K562 (cell line): ENCODE data around the gene TMPRSS6. TPM values are rescaled to one million over a fixed set of nuclear protein-coding genes. Genes with fewer than 3 reads are reported as not detected.

Source experiments
- ATAC-seq: fragments of 200-7000 bp; cut with Tn5 transposase; 3 replicates; pipeline ENCODE4 v1.9.1; 2020; ENCODE audit warnings: moderate library complexity
- BruUV-seq: library from RNA; stranded (reverse); fragments of 400-500 nt; replicated peaks from 2 replicates; lab custom pipeline; 2021; lab: Mats Ljungman, UMichigan
- CTCF ChIA-PET: fragments of 300-600 bp; formaldehyde crosslinking; extraction: SDS; loops from one replicate; lab custom pipeline; 2021; ENCODE audit warnings: low intra/inter-chr PET ratio; lab: Yijun Ruan, JAX
- POLR2A ChIA-PET: fragments of 300-600, 350-650 bp; sonication (Branson Sonifier 250); formaldehyde crosslinking; extraction: SDS; loops from one replicate; lab custom pipeline; 2021; ENCODE audit warnings: antibody characterized with exemption, inconsistent platforms; lab: Yijun Ruan, JAX
- DNase-seq, 4 experiments: peaks; one replicate each; pipeline versions ENCODE4 v3.0.0 to v3.0.0-alpha.2; 2011 to 2018; ENCODE audit warnings: low spot score in 3 of 4, mixed read lengths in 3 of 4; ENCODE audit errors: extremely low read depth in 1 of 4
- FAIRE-seq: peaks from 2 replicates; lab custom pipeline; 2011; peaks lifted over from hg19 to GRCh38; lab: Jason Lieb, UNC
- H2AFZ ChIP-seq: 2 replicates; pipeline ENCODE4 v1.6.0; 2011; ENCODE audit warnings: low read depth, low read length, control low read depth, inconsistent platforms
- H3K27ac ChIP-seq: fragments of 200-600 bp; 3 replicates; pipeline ENCODE4 v1.8.0; 2011; ENCODE audit warnings: low read depth, mild to moderate bottlenecking, control low read depth, inconsistent platforms, low read length, moderate library complexity, mixed read lengths; ENCODE audit errors: extremely low read depth
- H3K27me3 ChIP-seq, 2 experiments: fragments of 300-600 bp in 1 of 2; 2 replicates in 1 of 2; 3 replicates in 1 of 2; pipeline versions ENCODE4 v1.6.0 to v1.8.0; 2011; ENCODE audit warnings: inconsistent platforms in 2 of 2, low read length in 2 of 2, mild to moderate bottlenecking in 1 of 2, mixed read lengths in 1 of 2, moderate library complexity in 1 of 2; ENCODE audit not compliant: control insufficient read depth in 2 of 2, insufficient read depth in 2 of 2
- H3K36me3 ChIP-seq: fragments of 300-600 bp; 3 replicates; pipeline ENCODE4 v1.8.0; 2011; ENCODE audit warnings: mild to moderate bottlenecking, low read length, inconsistent platforms; ENCODE audit not compliant: control insufficient read depth, insufficient read depth
- H3K4me1 ChIP-seq, 2 experiments: fragments of 200-600 bp in 1 of 2; replicated peaks in 1 of 2; 2 replicates in 1 of 2; 3 replicates in 1 of 2; pipeline versions ENCODE4 v1.5.1 to v1.8.0; 2011; ENCODE audit warnings: inconsistent platforms in 2 of 2, low read length in 2 of 2, mild to moderate bottlenecking in 1 of 2, mixed read lengths in 1 of 2, moderate library complexity in 1 of 2; ENCODE audit not compliant: control insufficient read depth in 2 of 2, insufficient read depth in 2 of 2
- H3K4me2 ChIP-seq: 2 replicates; pipeline ENCODE4 v1.6.1; 2011; ENCODE audit warnings: low read length, control low read depth, inconsistent platforms, mixed read lengths; ENCODE audit not compliant: insufficient read depth
- H3K4me3 ChIP-seq: fragments of 200-600 bp; sonication (generic), shearing (Covaris generic); 2 replicates; pipeline ENCODE4 v1.5.1; 2016; ENCODE audit warnings: control low read depth, inconsistent platforms
- H3K79me2 ChIP-seq: fragments of 200-600 bp; 3 replicates; pipeline ENCODE4 v1.8.0; 2011; ENCODE audit warnings: low read length, inconsistent platforms; ENCODE audit not compliant: control insufficient read depth, insufficient read depth
- H3K9ac ChIP-seq, 2 experiments: 2 replicates each; pipeline versions ENCODE4 v1.6.0 to v1.6.1; 2011; ENCODE audit warnings: low read depth in 2 of 2, low read length in 2 of 2, control low read depth in 1 of 2, inconsistent platforms in 1 of 2, mild to moderate bottlenecking in 1 of 2, mixed read lengths in 1 of 2; ENCODE audit not compliant: insufficient read depth in 1 of 2
- H3K9me1 ChIP-seq: one replicate; pipeline ENCODE4 v1.6.0; 2011; ENCODE audit warnings: inconsistent platforms, mild to moderate bottlenecking, low read length, moderate library complexity; ENCODE audit not compliant: control insufficient read depth, insufficient read depth
- H3K9me3 ChIP-seq: replicated peaks from 2 replicates; pipeline ENCODE4 v1.5.1; 2011; ENCODE audit warnings: low read depth, low read length, inconsistent platforms; ENCODE audit not compliant: control insufficient read depth, insufficient read depth
- H4K20me1 ChIP-seq: replicated peaks from 2 replicates; pipeline ENCODE4 v1.6.1; 2011; ENCODE audit warnings: low read length, inconsistent platforms, mixed read lengths; ENCODE audit not compliant: control insufficient read depth, insufficient read depth
- CBFA2T3 ChIP-seq: fragments of 450-650 bp; IDR thresholded peaks from 2 replicates; pipeline ENCODE4 v1.6.1; 2017
- CBFB ChIP-seq: sonication (generic); formaldehyde crosslinking; IDR thresholded peaks from 2 replicates; pipeline ENCODE4 v1.4.0; 2020; ENCODE audit warnings: mild to moderate bottlenecking, missing genetic modification reagents
- CBX3 ChIP-seq, 2 experiments: IDR thresholded peaks; 1 replicate in 1 of 2; 2 replicates in 1 of 2; pipeline ENCODE4 v1.6.1; 2012; ENCODE audit warnings: inconsistent platforms in 2 of 2, low read length in 2 of 2, borderline replicate concordance in 1 of 2, control low read depth in 1 of 2
- CHD4 ChIP-seq: fragments of 200-600 bp; sonication (generic); IDR thresholded peaks from 3 replicates; pipeline ENCODE4 v1.6.1; 2012; ENCODE audit warnings: low read depth, mild to moderate bottlenecking, mixed read lengths, low read length, inconsistent platforms; ENCODE audit not compliant: insufficient read depth, insufficient replicate concordance, poor library complexity, severe bottlenecking
- GATAD2B ChIP-seq: fragments of 450-650 bp; IDR thresholded peaks from 2 replicates; pipeline ENCODE4 v1.6.1; 2017; ENCODE audit warnings: mild to moderate bottlenecking, borderline replicate concordance
- GTF2F1 ChIP-seq: IDR thresholded peaks from 2 replicates; pipeline ENCODE4 v1.6.1; 2011; ENCODE audit warnings: low read depth, low read length, improper control_type of control experiment
- PHF21A ChIP-seq: fragments of 450-650 bp; IDR thresholded peaks from 2 replicates; pipeline ENCODE4 v1.6.1; 2017; ENCODE audit warnings: low read depth, borderline replicate concordance
- PHTF2 ChIP-seq: fragments of 250-450 bp; sonication (Bioruptor Pico); IDR thresholded peaks from 2 replicates; pipeline ENCODE4 v1.5.0; 2021; ENCODE audit warnings: mild to moderate bottlenecking
- PTTG1 ChIP-seq: fragments of 450-650 bp; IDR thresholded peaks from 2 replicates; pipeline ENCODE4 v1.6.1; 2016; ENCODE audit warnings: low read depth, mild to moderate bottlenecking, missing genetic modification characterization, missing compliant biosample characterization
- SIN3A ChIP-seq, 2 experiments: fragments of 150-350 bp in 1 of 2; IDR thresholded peaks; 2 replicates each; pipeline ENCODE4 v1.6.1; 2011 to 2016; ENCODE audit warnings: borderline replicate concordance in 2 of 2, low read depth in 2 of 2, low read length in 2 of 2, mild to moderate bottlenecking in 2 of 2, moderate library complexity in 2 of 2; ENCODE audit not compliant: control insufficient read depth in 1 of 2
- SRSF3 ChIP-seq: fragments of 200-400 bp; formaldehyde crosslinking; IDR thresholded peaks from 2 replicates; pipeline ENCODE4 v1.6.1; 2016; ENCODE audit warnings: mild to moderate bottlenecking, low read length, moderate library complexity; ENCODE audit not compliant: insufficient read depth
- TCF3 ChIP-seq: sonication (generic); formaldehyde crosslinking; IDR thresholded peaks from 2 replicates; pipeline ENCODE4 v1.4.0; 2020; ENCODE audit warnings: mild to moderate bottlenecking, missing genetic modification reagents
- TCF7 ChIP-seq: sonication (generic); IDR thresholded peaks from 2 replicates; pipeline ENCODE4 v1.6.1; 2016; ENCODE audit warnings: antibody characterized with exemption, borderline replicate concordance
- ZNF140 ChIP-seq: fragments of 250-450 bp; sonication (Bioruptor Pico); IDR thresholded peaks from 2 replicates; pipeline ENCODE4 v1.8.0; 2021; ENCODE audit warnings: moderate library complexity, mild to moderate bottlenecking, inconsistent platforms
- ZNF41 ChIP-seq: fragments of 250-450 bp; sonication (Bioruptor Pico); conservative IDR thresholded peaks from 2 replicates; pipeline ENCODE4 v1.4.0; 2020; ENCODE audit warnings: mild to moderate bottlenecking
- ZNF695 ChIP-seq: fragments of 450-650 bp; formaldehyde crosslinking; IDR thresholded peaks from 2 replicates; pipeline ENCODE4 v1.4.0; 2020; ENCODE audit warnings: mild to moderate bottlenecking, moderate library complexity
- WGBS: fragments of 100-300 bp; shearing (Covaris generic); methylation state at CpG from one replicate; pipeline ENCODE4 v1.1.6; 2016; ENCODE audit warnings: low coverage, mixed read lengths; ENCODE audit not compliant: insufficient coverage; ENCODE audit errors: missing lambda C conversion rate; 5-methylcytosine and 5-hydroxymethylcytosine counted together
- in situ Hi-C: fragments of 300-500 bp; cut with MboI; formaldehyde crosslinking; loops from 4 replicates; pipeline ENCODE4 v1.15.0; 2018; ENCODE audit warnings: inconsistent platforms, mixed read lengths
- intact Hi-C: fragments of 100-400 bp; cut with micrococcal nuclease; formaldehyde crosslinking; loops from 2 replicates; pipeline ENCODE4 v1.14.2; 2022
- polyA plus RNA-seq, 8 experiments: library from polyadenylated mRNA; depleted of rRNA in 4 of 8; stranded (reverse) in 5 of 8; unstranded in 3 of 8; fragments of >200 nt; fragmentation: Nextera tagmentation in 2 of 8; fragmentation: Illumina TruSeq in 1 of 8; extraction: Ambion mirVana in 2 of 8; extraction: Trizol in 1 of 8; gene quantifications; 2 replicates each; pipeline versions ENCODE4 v1.2.1 to v1.2.3, GENCODE V29; 2011 to 2014; ENCODE audit warnings: inconsistent platforms in 1 of 8, missing spikeins in 1 of 8
- total RNA-seq, 7 experiments: library from RNA; depleted of rRNA in 6 of 7; stranded (reverse); fragments of >200 nt in 6 of 7; fragmentation: Illumina TruSeq in 2 of 7; extraction: Trizol in 2 of 7; gene quantifications; 2 replicates each; pipeline versions ENCODE4 v1.2.1 to v1.2.3, GENCODE V29; 2011 to 2021; ENCODE audit warnings: low replicate concordance in 1 of 7
- TF ChIP-seq, protein P1 (sequence below), 2 experiments: fragments of 450-650 bp in 1 of 2; IDR thresholded peaks; 2 replicates each; pipeline ENCODE4 v1.6.1; 2011 to 2017; ENCODE audit warnings: low read depth in 2 of 2, antibody characterized with exemption in 1 of 2, borderline replicate concordance in 1 of 2, low read length in 1 of 2, mild to moderate bottlenecking in 1 of 2, mixed read lengths in 1 of 2; ENCODE audit not compliant: control insufficient read depth in 1 of 2
- TF ChIP-seq, protein P2 (sequence below): sonication (generic); formaldehyde crosslinking; IDR thresholded peaks from 2 replicates; pipeline ENCODE4 v1.8.0; 2022; ENCODE audit warnings: mild to moderate bottlenecking, low read depth, missing genetic modification reagents

The TMPRSS6 gene
- total and polyA plus RNA-seq, 9 of the 15 experiments (the other 6 are each of a cell fraction or from before 2014, with no cell fraction given) = 0.03 TPM; not detected in 8

DNA sequence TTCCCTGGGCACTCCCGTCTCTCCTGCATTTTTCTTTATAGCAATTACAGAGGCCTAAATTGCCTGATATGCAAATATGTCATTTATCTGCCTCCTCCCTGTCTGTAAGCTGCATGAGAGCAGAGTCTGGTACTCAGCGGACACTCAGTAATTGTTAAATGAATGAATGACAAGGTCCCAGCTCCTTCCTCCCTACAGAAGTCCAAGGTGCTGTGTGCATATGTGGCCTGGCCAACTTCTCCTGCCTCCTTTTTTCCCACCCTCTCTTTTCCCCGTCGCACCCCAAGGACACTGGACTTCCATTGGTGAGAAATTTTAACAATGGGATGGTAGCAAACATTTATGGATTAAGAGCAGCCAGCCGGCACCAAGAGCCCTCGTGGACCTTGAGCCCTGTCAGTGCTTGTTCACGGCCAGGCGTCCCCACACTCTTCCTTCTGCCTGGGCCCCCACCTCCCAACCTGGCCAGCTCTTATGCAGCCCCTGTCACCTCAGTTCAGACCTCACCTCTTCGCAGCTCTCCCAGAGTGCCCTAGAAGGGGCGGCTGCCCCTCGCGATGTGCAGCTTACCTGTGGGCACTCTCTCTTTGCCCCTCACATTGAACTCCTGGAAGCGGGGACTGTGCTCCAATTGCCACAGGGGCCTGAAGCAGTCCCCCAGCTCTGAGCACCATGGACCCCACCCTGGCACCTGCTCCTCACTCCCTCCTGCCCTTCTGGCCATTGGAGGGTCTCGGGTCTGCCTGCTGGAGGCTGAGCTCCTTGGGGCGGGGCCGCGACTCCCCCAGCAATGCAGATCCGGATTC is 1.5 kb downstream of the TMPRSS6 start:
- in situ Hi-C loops (no loop called here), intact Hi-C loops (no loop called here)
- no TSS peak for BruUV-seq
- no peaks in the 10 kb centered on the region for H3K36me3 ChIP-seq
- H4K20me1 ChIP-seq = 0 out of 2 replicates have a peak, but pooled peaks cover 8% of the 10 kb centered on the region
- H3K27me3 ChIP-seq = peaks cover 8 to 53% of the 10 kb centered on the region in 2 experiments; a peak in 4 of 5 replicates
- 3% methylated on average over 14 of the region's 18 CpGs for WGBS
- H3K4me3 ChIP-seq = no peak overlapping the region
- H3K79me2 ChIP-seq = no peaks in the 10 kb centered on the region
- ATAC-seq (no peak), DNase-seq (no peak), FAIRE-seq (no peak)
- ChIA-PET POLR2A (no interaction called here), CTCF (no interaction called here)
- H3K9me1 ChIP-seq = no peaks in the 10 kb centered on the region
- no peak overlapping the region for H3K27ac ChIP-seq
- H3K4me1 ChIP-seq = no peaks in the 10 kb centered on the region
- H3K4me2 ChIP-seq = no peak overlapping the region
- H2AFZ ChIP-seq = no peak overlapping the region
- H3K9ac ChIP-seq = no peak overlapping the region
- H3K9me3 ChIP-seq = no peaks in the 10 kb centered on the region
- TF ChIP-seq ZNF41 (CRISPR knock-in tag) (no peak), ZNF695 (CRISPR knock-in tag) (no peak), TCF7 (no peak), PHF21A (no peak), CHD4 (no peak), SRSF3 (no peak), CBFA2T3 (no peak), CBX3 (IDR thresholded peaks at IDR 0.05; ENCODE audit: borderline replicate concordance in 1 of 2, low read length in 2 of 2) (no peak), PTTG1 (tag) (no peak), CBFB (no peak), TCF3 (CRISPR knock-in tag) (no peak), SIN3A (IDR thresholded peaks at IDR 0.05; ENCODE audit: borderline replicate concordance in 2 of 2, control insufficient read depth in 1 of 2, low read depth in 2 of 2, low read length in 2 of 2) (no peak), ZNF140 (CRISPR knock-in tag) (no peak), GTF2F1 (no peak), GATAD2B (no peak), PHTF2 (CRISPR knock-in tag) (no peak)
- TF ChIP-seq, protein P1, sequence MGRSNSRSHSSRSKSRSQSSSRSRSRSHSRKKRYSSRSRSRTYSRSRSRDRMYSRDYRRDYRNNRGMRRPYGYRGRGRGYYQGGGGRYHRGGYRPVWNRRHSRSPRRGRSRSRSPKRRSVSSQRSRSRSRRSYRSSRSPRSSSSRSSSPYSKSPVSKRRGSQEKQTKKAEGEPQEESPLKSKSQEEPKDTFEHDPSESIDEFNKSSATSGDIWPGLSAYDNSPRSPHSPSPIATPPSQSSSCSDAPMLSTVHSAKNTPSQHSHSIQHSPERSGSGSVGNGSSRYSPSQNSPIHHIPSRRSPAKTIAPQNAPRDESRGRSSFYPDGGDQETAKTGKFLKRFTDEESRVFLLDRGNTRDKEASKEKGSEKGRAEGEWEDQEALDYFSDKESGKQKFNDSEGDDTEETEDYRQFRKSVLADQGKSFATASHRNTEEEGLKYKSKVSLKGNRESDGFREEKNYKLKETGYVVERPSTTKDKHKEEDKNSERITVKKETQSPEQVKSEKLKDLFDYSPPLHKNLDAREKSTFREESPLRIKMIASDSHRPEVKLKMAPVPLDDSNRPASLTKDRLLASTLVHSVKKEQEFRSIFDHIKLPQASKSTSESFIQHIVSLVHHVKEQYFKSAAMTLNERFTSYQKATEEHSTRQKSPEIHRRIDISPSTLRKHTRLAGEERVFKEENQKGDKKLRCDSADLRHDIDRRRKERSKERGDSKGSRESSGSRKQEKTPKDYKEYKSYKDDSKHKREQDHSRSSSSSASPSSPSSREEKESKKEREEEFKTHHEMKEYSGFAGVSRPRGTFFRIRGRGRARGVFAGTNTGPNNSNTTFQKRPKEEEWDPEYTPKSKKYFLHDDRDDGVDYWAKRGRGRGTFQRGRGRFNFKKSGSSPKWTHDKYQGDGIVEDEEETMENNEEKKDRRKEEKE (IDR thresholded peaks at IDR 0.05; ENCODE audit: borderline replicate concordance in 1 of 2, control insufficient read depth in 1 of 2, low read depth in 2 of 2, low read length in 1 of 2) = no peak
- TF ChIP-seq, protein P2, sequence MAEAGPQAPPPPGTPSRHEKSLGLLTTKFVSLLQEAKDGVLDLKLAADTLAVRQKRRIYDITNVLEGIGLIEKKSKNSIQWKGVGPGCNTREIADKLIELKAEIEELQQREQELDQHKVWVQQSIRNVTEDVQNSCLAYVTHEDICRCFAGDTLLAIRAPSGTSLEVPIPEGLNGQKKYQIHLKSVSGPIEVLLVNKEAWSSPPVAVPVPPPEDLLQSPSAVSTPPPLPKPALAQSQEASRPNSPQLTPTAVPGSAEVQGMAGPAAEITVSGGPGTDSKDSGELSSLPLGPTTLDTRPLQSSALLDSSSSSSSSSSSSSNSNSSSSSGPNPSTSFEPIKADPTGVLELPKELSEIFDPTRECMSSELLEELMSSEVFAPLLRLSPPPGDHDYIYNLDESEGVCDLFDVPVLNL = no peak
